Measurements from ENCODE around the gene FAT2.
"Not testable (repeated sequence)": the region's sequence is repeated elsewhere in the genome, so short reads cannot be mapped to it uniquely, and the experiment has no call there.

Gene FAT2

GRCh38 chr5:151581812-151582583 lies 9.1 kb downstream of the FAT2 start:
- DNase-seq (ENCODE audit: low read depth) = no peak

GRCh38 chr5:151581347-151581746 lies 9.8 kb downstream of the FAT2 start:
- DNase-seq (ENCODE audit: low read depth) = no peak

GRCh38 chr5:151580858-151581257 lies 10.3 kb downstream of the FAT2 start:
- no peak for DNase-seq (ENCODE audit: low read depth)

- no peak for DNase-seq (ENCODE audit: low read depth)
Measured at GRCh38 chr5:151580239-151580638, 10.9 kb downstream of the FAT2 start.

- not testable (repeated sequence) for DNase-seq (ENCODE audit: low read depth)
Measured at GRCh38 chr5:151579146-151579545, 12.0 kb downstream of the FAT2 start.

- no peak for DNase-seq (ENCODE audit: low read depth)
Measured at GRCh38 chr5:151578326-151579025, 12.7 kb downstream of the FAT2 start.

- no peak for DNase-seq (ENCODE audit: low read depth)
Measured at GRCh38 chr5:151577566-151577965, 13.6 kb downstream of the FAT2 start.

- no peak for DNase-seq (ENCODE audit: low read depth)
Measured at GRCh38 chr5:151574444-151574996, 16.6 kb downstream of the FAT2 start.

GRCh38 chr5:151572657-151573368 lies 18.3 kb downstream of the FAT2 start:
- DNase-seq (ENCODE audit: low read depth) = no peak

- no peak for DNase-seq (ENCODE audit: low read depth)
Measured at GRCh38 chr5:151571270-151572173, 19.6 kb downstream of the FAT2 start.

- DNase-seq (ENCODE audit: low read depth) = no peak
Measured at GRCh38 chr5:151570512-151571269, 20.4 kb downstream of the FAT2 start.

- DNase-seq (ENCODE audit: low read depth) = no peak
Measured at GRCh38 chr5:151570058-151570457, 21.1 kb downstream of the FAT2 start.

- DNase-seq (ENCODE audit: low read depth) = no peak
Measured at GRCh38 chr5:151569132-151570046, 21.7 kb downstream of the FAT2 start.

- DNase-seq (ENCODE audit: low read depth) = no peak
Measured at GRCh38 chr5:151568036-151568435, 23.1 kb downstream of the FAT2 start.

GRCh38 chr5:151565971-151566370 lies 25.2 kb downstream of the FAT2 start:
- DNase-seq (ENCODE audit: low read depth) = no peak

GRCh38 chr5:151562019-151562707 lies 29.0 kb downstream of the FAT2 start:
- DNase-seq (ENCODE audit: low read depth) = no peak

- DNase-seq (ENCODE audit: low read depth) = no peak
Measured at GRCh38 chr5:151557951-151558350, 33.2 kb downstream of the FAT2 start.

GRCh38 chr5:151557466-151557865 lies 33.7 kb downstream of the FAT2 start:
- no peak for DNase-seq (ENCODE audit: low read depth)

GRCh38 chr5:151556806-151557205 lies 34.3 kb downstream of the FAT2 start:
- no peak for DNase-seq (ENCODE audit: low read depth)
